Activated CD8-positive, alpha-beta T cell treated with anti-CD3 and anti-CD28 coated beads for 36 hours (primary cell): Measurements from ENCODE around the gene ZNF580. TPM values are rescaled to one million over a fixed set of nuclear protein-coding genes. Genes with fewer than 3 reads are reported as not detected.

Experiments used
- ATAC-seq: fragments of 200-7000 bp; cut with Tn5 transposase; one replicate; pipeline ENCODE4 v1.10.0; 2021; ENCODE audit warnings: mild to moderate bottlenecking, moderate library complexity
- CTCF ChIA-PET: fragments of 350-600 bp; sonication (Branson Sonifier 250); formaldehyde crosslinking; loops from one replicate; lab custom pipeline; 2021; ENCODE audit warnings: antibody characterized with exemption; lab: Charles Lee
- POLR2A ChIA-PET: fragments of 350-600 bp; sonication (Branson Sonifier 250); formaldehyde crosslinking; loops from one replicate; lab custom pipeline; 2021; ENCODE audit warnings: antibody characterized with exemption; lab: Charles Lee
- DNase-seq: peaks from one replicate; pipeline ENCODE4 v3.0.0-alpha.2; 2020
- H3K27ac Mint-ChIP-seq: one replicate; pipeline ENCODE4 v1.8.0; 2021; ENCODE audit warnings: mild to moderate bottlenecking, mixed read lengths
- H3K27me3 Mint-ChIP-seq: one replicate; pipeline ENCODE4 v1.8.0; 2021; ENCODE audit warnings: mixed read lengths
- H3K36me3 Mint-ChIP-seq: one replicate; pipeline ENCODE4 v1.8.0; 2021; ENCODE audit warnings: low read depth, mixed read lengths
- H3K4me1 Mint-ChIP-seq: one replicate; pipeline ENCODE4 v1.8.0; 2021; ENCODE audit warnings: low read depth, mixed read lengths
- H3K4me3 Mint-ChIP-seq: one replicate; pipeline ENCODE4 v1.8.0; 2021; ENCODE audit warnings: mild to moderate bottlenecking, moderate library complexity, mixed read lengths
- H3K9me3 Mint-ChIP-seq: one replicate; pipeline ENCODE4 v1.8.0; 2021; ENCODE audit warnings: mixed read lengths
- CTCF ChIP-seq: fragments of 200-600 bp; IDR thresholded peaks from one replicate; pipeline ENCODE4 v1.8.0; 2022; ENCODE audit warnings: antibody characterized with exemption, mild to moderate bottlenecking
- intact Hi-C: fragments of 100-400 bp; cut with micrococcal nuclease; formaldehyde crosslinking; loops from one replicate; pipeline ENCODE4 v1.10.0; 2022
- total RNA-seq, 2 experiments: library from RNA; stranded (reverse); gene quantifications; one replicate each; pipeline ENCODE4 v1.2.3, GENCODE V29; 2021

Gene ZNF580
- total RNA-seq, 2 experiments from 2014 or later: 24.8 to 26.2 TPM

GRCh38 chr19:55632463-55632834, 8.4 kb upstream of the ZNF580 start:
- DNase-seq (peak; percentile 98), ATAC-seq (peak; percentile 55)
- Mint-ChIP-seq H3K4me1 (peaks cover 34% of the 10 kb centered on the region), H3K9me3 (no peaks in the 10 kb centered on the region), H3K27me3 (peaks cover 4% of the 10 kb centered on the region), H3K36me3 (peaks cover 23% of the 10 kb centered on the region), H3K4me3 (no peak overlapping the region), H3K27ac (peak overlapping the region; percentile 63)
- POLR2A ChIA-PET: interaction anchor here (0.7 to 1.4 kb wide), 3 partner anchors 14 to 26 kb away, joined by 3 read pairs; no protein-coding TSS in a partner anchor
- TF ChIP-seq CTCF: peak; percentile 75
- intact Hi-C loops: no loop called here
- CTCF ChIA-PET: interaction anchor here (0.7 to 5.0 kb wide), 42 partner anchors 8 to 491 kb away, joined by 3 to 38 read pairs (median 4); partner anchors contain the start of genes CCDC106, FIZ1, ISOC2 and U2AF2

- intact Hi-C loops: no loop called here
- ATAC-seq (no peak), DNase-seq (no peak)
- Mint-ChIP-seq H3K4me1 (peaks cover 44% of the 10 kb centered on the region), H3K27ac (peak overlapping the region; percentile 100), H3K36me3 (peaks cover 32% of the 10 kb centered on the region), H3K27me3 (no peaks in the 10 kb centered on the region), H3K4me3 (peak overlapping the region; percentile 99), H3K9me3 (no peaks in the 10 kb centered on the region)
- CTCF ChIA-PET: interaction anchor here (0.7 to 5.0 kb wide), 17 partner anchors 9 to 183 kb away, joined by 3 to 38 read pairs (median 20); partner anchors contain the start of genes CCDC106, FIZ1, U2AF2 and ZNF524
- TF ChIP-seq CTCF: no peak
- POLR2A ChIA-PET: interaction anchor here (0.7 to 1.9 kb wide), 5 partner anchors 9 to 119 kb away, joined by 3 to 6 read pairs (median 4); partner anchors contain the start of genes CCDC106 and FIZ1
Measured at GRCh38 chr19:55633861-55634260, 6.9 kb upstream of the ZNF580 start.

- Mint-ChIP-seq H3K27ac (peak overlapping the region; percentile 100), H3K4me3 (peak overlapping the region; percentile 99), H3K36me3 (peaks cover 44% of the 10 kb centered on the region), H3K4me1 (peaks cover 53% of the 10 kb centered on the region), H3K9me3 (peaks cover 4% of the 10 kb centered on the region), H3K27me3 (no peaks in the 10 kb centered on the region)
- intact Hi-C loops: no loop called here
- ChIA-PET POLR2A (interaction anchor here (0.6 to 1.3 kb wide), 5 partner anchors 12 to 121 kb away, joined by 3 to 5 read pairs (median 3); partner anchors contain the start of genes CCDC106 and ZNF579), CTCF (interaction anchor here (1.7 to 6.2 kb wide), 4 partner anchors 9 to 29 kb away, joined by 8 to 45 read pairs (median 18); partner anchors contain the start of genes CCDC106, U2AF2 and ZNF865)
- DNase-seq (no peak), ATAC-seq (no peak)
- TF ChIP-seq CTCF: no peak
Measured at GRCh38 chr19:55635334-55635717, 5.5 kb upstream of the ZNF580 start.

- peak overlapping the region; percentile 100 for H3K27ac Mint-ChIP-seq
- CTCF ChIA-PET: interaction anchor here (1.0 to 6.2 kb wide), 4 partner anchors 9 to 30 kb away, joined by 4 to 45 read pairs (median 12); partner anchors contain the start of genes CCDC106, U2AF2 and ZNF865
- intact Hi-C loops: no loop called here
Measured at GRCh38 chr19:55635856-55636440, 4.9 kb upstream of the ZNF580 start.

More at GRCh38 chr19:55635856-55636440, 4.9 kb upstream of the ZNF580 start:
- no peak for TF ChIP-seq CTCF
- Mint-ChIP-seq H3K4me3 (peak overlapping the region; percentile 99), H3K4me1 (peaks cover 56% of the 10 kb centered on the region), H3K9me3 (peaks cover 4% of the 10 kb centered on the region), H3K27me3 (no peaks in the 10 kb centered on the region), H3K36me3 (peaks cover 45% of the 10 kb centered on the region)
- POLR2A ChIA-PET: interaction anchor here (1.0 to 1.2 kb wide), 2 partner anchors 8 to 9 kb away, joined by 3 read pairs; no protein-coding TSS in a partner anchor
- DNase-seq: no peak
- no peak for ATAC-seq
